ENCODE data around the gene TTC16.

- TF ChIP-seq, protein P1, sequence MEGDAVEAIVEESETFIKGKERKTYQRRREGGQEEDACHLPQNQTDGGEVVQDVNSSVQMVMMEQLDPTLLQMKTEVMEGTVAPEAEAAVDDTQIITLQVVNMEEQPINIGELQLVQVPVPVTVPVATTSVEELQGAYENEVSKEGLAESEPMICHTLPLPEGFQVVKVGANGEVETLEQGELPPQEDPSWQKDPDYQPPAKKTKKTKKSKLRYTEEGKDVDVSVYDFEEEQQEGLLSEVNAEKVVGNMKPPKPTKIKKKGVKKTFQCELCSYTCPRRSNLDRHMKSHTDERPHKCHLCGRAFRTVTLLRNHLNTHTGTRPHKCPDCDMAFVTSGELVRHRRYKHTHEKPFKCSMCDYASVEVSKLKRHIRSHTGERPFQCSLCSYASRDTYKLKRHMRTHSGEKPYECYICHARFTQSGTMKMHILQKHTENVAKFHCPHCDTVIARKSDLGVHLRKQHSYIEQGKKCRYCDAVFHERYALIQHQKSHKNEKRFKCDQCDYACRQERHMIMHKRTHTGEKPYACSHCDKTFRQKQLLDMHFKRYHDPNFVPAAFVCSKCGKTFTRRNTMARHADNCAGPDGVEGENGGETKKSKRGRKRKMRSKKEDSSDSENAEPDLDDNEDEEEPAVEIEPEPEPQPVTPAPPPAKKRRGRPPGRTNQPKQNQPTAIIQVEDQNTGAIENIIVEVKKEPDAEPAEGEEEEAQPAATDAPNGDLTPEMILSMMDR (IDR thresholded peaks at IDR 0.05): no peak
- TF ChIP-seq POLR2A (IDR thresholded peaks at IDR 0.05) (no peak), POLR2AphosphoS5 (IDR thresholded peaks at IDR 0.05) (no peak)
Observed at GRCh38 chr9:127717766-127718165, 1.9 kb downstream of the TTC16 start.
